ENCODE measurements around the gene HYI.
A peak's percentile ranks its signal among the peaks of the same experiment; 100 is the strongest.
"Not testable (repeated sequence)": the region's sequence is repeated elsewhere in the genome, so short reads cannot be mapped to it uniquely, and the experiment has no call there.

HYI gene

DNA sequence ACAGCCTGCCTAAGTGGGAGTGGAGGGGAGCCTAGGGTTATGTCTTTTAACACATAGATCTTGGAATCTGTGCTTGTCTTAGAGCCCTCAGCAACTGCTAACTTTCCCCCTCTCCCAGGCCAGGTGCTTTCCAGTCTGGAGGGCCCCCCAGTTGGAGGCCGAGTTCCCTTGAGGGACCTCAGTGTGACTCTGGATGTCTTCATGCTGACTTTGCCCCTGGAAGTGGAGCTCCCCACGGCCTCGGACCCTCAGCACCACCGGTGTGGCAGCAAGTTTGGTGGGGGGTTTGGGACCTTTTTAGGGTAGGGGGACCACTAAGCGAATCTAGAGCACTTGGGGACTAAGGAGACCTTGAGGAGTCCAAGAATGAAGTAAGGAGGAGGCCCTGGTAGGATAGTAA is 22.9 kb downstream of the HYI start:
- no peak for DNase-seq (ENCODE audit: low read depth in 2 of 3, low spot score in 2 of 3)

DNA sequence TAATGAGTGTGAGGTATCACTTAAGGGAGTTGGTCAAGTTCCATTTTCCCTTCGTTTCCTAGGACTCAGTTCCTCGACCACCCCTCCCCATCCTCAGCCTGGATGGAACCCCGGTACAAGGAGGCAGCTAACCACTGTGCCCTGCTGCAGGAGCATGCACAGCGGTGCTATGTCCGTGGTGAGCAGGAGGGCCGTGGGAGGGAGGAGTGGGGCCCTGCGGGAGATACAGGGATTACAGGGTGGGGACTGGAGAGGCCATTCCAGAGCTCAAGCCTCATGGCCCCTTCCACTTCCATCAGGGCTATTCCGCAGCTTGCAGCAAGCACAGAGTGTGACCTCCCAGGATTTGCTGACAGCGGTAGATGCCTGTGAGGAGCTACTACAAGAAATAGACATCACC is 25.8 kb downstream of the HYI start:
- DNase-seq (ENCODE audit: low read depth in 2 of 3, low spot score in 2 of 3) = no peak

DNA sequence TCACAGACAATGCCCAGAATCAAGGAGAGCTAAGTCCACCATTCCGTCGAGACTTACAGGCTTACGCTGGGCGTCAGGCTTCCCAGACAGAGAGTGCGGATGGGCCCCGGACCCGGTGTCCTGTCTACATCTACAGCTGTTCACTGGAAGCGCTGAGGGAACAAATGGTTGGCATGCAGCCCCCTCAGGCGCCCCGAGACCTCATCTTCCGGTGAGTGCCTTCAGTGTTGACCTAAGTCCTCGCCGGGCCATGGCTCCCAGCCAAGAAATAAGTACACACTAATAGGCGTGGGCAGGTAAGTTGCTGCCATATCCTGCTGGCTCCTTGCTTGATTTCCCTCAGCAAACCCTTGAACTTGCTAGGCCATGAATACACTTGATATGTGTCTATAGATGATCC is 26.2 kb downstream of the HYI start:
- DNase-seq (ENCODE audit: low read depth in 2 of 3, low spot score in 2 of 3) = no peak

DNA sequence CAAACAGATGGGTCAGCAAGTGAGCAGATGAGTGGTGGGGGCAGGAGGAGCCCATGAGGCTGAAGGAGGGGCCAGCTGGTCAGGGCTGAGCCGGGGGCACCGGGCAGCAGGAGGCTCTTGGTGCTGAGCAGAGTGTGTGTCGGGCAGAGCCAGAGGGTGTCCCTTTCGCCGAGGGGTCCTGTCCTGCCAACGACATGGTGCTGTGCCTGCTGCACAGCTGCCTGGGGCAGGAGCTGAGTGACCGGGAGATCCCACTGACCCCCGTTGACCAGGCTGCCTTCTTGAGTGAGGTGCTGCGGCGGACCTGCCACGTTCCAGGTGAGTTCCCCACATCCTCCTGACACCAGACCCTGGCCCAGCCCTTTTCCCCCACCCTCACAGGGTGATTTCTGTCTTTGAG is 27.5 kb downstream of the HYI start:
- no peak for DNase-seq (ENCODE audit: low read depth in 2 of 3, low spot score in 2 of 3)

DNA sequence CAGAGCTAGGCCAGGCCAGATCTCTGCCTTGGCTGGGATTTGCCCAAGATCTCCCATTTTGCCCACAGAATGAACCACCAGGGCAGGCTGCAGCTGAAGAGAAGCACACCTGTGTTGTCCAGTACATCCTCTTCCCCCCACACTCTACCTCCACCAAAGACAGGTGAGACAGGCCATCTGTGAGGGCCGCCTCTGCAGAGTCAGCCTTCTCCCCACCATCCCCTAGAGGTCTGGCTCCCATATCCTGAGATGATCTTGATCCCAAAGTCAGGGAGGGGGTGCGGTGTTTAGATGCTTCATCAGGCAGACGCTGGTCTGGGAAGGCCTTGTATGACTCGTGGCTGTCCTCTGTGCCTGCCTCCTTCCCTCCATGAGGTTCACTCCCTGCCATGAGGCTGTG is 28.7 kb downstream of the HYI start:
- no peak for DNase-seq (ENCODE audit: low read depth in 2 of 3, low spot score in 2 of 3)

DNA sequence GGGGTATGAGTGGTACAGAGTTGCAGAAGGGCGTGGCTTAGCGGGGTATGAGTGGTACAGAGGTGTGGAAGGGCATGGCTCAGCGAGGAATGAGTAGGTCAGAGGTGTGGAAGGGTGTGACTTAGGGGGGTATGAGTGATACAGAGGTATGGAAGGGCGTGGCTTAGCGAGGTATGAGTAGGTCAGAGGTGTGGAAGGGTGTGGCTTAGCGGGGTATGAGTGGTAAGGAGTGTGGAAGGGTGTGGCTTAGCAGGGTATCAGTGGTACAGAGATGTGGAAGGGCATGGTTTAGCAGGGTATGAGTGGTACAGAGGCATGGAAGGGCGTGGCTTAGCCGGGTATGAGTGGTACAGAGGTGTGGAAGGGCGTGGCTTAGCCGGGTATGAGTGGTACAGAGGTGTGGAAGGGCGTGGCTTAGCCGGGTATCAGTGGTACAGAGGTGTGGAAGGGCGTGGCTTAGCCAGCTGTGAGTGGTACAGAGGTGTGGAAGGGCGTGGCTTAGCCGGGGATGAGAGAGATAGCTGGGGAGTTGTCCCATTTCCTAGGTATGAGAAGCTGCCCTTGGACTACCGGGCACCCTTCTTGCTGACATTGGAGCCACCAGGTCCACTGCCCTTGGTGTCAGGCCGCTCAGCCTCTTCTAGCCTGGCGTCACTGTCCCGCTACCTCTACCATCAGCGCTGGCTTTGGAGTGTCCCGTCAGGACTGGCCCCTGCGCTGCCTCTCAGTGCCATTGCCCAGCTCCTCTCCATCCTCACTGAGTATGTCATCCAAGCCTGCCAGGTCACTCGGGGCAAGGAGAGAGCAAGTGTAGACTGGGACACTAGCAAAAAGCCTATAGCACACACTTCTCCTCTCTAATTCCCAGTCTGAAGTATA is 29.8 kb downstream of the HYI start:
- no peak for DNase-seq (ENCODE audit: low read depth in 2 of 3, low spot score in 2 of 3)

DNA sequence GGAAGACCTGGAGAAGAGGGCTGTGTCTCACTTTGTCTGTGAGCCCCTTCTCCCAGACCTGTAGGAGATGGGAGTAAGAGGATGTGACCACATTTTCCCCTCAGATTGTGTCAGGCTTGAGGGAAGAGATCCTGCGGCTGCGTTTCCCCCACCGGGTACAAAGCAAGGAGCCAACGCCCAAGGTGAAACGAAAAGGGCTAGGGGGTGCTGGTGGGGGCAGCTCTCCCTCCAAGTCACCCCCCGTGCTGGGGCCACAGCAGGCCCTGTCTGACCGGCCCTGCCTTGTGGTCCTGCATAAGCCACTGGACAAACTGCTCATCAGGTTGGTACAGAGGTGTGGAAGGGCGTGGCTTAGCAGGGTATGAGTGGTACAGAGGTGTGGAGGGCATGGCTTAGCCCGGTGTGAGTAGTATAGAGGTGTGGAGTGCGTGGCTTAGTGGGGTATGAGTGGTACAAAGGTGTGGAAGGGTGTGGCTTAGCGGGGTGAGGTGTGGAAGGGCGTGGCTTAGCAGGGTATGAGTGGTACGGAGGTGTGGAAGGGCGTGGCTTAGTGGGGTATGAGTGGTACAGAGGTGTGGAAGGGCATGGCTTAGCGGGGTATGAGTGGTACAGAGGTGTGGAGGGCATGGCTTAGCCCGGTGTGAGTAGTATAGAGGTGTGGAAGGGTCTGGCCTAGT is 30.6 kb downstream of the HYI start:
- no peak for DNase-seq (ENCODE audit: low read depth in 2 of 3, low spot score in 2 of 3)

DNA sequence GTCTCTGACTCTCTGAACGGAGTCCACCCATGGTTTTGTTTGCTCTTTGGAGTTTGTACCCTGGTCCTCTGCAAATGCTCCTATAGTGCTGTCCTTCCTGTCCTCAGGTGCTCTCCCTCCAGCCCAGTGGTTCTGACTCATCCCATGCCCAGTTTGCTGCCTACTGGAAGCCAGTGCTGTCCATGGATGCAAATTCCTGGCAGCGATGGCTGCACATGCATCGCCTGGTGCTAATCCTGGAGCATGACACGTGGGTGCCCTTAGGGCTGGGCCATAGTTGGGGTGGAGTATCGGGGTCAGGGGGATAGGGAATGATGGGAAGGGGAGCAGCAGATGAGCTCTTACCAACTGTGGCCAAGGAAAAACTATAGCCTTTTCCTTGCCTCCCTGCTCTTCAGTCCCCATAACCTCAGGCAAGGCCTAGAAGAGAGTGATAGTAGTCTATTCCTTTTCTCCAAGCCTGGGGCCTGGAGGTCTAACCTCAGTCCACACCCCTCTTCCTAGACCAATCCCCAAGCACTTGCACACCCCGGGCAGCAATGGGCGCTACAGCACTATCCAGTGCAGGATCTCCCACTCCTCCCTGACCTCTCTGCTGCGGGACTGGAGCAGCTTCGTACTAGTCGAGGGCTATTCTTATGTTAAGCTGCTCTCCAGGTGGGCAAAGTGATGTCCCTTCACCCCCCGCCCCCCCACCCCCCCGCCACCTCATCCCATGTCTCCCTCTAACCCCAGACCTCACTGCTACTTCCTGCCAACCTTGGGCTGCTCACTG is 31.6 kb downstream of the HYI start:
- no peak for DNase-seq (ENCODE audit: low read depth in 2 of 3, low spot score in 2 of 3)

DNA sequence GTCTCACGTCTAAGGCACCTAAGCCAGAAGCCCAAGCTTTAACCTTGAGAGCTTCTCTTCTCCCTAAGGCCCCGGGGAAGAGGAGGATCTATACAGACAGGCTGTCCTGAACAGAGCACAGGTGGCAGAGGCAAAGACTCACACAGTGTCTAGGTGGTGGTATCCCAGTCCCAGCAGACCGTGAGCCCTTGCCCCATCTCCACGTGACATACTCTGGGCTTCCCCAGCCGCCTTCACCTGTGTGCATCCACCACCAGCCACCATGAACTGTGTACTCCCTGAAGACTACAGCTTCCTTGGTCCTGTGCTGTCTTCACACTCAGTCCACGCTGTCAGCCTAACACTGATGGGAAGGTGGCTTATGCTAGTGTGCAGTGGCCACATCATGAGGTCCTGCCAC is 32.3 kb downstream of the HYI start:
- DNase-seq (ENCODE audit: low read depth in 2 of 3, low spot score in 2 of 3) = no peak

DNA sequence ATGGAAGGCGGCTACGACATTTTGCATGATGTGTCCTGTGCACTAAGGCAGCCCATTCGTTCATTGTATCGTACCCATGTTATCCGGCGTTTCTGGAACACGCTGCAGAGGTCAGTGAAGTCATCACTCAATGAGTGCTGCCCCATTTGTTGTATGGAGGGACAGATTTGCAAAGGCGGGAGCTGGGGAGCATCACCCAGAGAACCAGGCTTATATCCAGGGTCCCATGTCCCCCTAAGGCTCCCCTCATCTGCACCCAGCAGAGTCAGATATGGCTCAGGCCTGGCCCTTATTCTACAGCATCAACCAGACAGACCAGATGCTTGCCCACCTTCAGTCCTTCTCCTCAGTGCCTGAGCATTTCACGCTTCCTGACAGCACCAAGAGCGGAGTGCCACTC is 32.9 kb downstream of the HYI start:
- no peak for DNase-seq (ENCODE audit: low read depth in 2 of 3, low spot score in 2 of 3)

DNA sequence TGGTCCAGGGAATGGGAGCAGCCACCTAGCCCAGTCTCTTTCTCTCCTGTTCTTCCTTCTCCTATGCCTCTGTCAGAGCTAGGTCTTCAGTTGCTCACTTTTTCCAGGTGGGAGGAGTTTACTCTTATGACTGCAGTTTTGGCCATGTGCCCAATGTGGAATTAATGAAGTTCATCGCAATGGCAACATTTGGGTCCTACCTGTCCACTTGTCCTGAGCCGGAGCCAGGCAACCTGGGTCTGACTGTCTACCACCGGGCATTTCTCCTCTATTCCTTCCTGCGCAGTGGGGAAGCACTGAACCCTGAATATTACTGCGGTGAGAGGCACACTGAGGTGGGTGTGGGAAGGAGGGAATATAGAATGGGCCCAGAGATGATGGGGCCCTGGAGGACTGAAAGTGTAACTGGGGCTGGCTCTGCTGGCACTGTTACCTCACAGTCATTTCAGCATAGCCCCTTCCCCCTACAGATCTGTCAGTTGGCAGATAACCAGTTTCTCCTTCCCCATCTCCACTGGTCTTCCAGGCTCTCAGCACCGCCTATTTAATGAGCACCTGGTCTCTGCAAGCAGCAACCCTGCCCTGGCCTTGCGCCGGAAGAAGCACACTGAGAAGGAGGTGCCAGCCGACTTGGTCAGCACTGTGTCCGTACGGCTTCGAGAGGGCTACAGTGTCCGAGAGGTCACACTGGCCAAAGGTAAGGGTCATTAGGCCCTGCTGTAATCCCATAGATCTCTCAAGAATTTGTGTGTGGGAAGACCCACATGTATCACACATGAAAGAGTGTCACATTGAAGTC is 33.9 kb downstream of the HYI start:
- DNase-seq (ENCODE audit: low read depth in 2 of 3, low spot score in 2 of 3) = no peak

DNA sequence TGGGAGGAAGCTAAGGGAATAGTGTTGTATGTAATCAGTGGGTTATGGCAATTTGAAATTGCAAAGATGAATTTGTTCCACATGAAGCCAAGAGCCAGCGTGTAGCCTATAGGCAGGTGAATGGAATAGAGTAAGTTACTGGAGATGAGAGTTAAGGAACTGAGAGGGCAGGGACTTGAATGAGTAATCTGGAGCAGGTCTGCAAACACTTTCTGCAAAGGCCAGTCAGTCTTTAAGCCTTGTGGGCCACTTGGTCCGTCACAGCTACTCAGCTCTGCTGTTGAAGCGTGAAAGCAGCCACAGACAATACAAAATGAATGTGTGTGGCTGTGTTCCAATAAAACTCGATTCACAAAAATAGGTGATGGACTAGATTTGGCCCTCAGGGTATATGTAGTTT is 34.9 kb downstream of the HYI start:
- DNase-seq (ENCODE audit: low read depth in 2 of 3, low spot score in 2 of 3) = no peak

DNA sequence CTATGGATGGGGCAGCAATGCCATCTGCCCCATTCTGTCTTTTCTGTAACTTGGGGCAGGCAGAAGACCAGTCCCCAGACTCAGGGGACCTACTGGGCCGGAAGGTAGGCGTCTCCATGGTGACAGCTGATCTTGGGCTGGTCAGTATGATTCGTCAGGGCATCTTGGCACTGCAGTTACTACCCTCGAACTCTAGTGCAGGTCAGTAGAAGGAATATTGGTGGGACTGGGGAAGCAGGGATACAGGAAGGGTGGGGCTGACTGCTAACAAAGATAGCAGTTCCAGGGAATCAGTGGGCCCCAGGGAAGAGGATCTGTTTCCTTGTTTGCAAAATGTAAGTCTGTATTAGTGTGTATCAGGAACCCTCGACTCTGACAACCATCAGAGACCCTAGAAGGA is 37.8 kb downstream of the HYI start:
- DNase-seq (ENCODE audit: low read depth in 2 of 3, low spot score in 2 of 3) = no peak

DNA sequence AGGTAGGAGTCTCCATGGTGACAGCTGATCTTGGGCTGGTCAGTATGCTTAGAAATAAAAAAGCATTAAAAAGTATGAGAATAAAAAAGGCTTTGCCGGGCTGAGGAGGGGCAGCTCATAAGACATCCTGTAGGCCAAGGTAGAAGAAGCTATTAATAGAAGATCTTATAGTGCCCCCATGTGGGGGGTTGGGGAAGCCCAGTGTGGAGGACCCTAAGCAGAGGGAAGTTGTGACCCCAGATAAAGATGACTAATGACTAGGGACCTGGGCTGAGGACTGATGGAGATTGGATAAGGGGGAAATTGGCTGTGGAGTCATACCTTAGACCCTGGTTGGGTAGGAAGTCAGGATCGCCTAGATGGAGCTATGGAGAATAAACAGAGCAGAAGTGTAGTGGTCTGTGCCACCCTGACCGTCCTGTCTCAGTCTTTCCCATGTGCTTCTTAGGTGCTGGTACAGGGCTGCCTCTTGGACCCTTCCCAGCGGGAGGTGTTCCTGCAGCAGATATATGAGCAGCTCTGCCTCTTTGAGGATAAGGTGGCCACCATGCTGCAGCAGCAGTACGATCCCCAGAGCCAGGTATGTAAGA is 39.0 kb downstream of the HYI start:
- DNase-seq (ENCODE audit: low read depth in 2 of 3, low spot score in 2 of 3) = peak in 2 of 3 experiments; percentile 15 to 26

DNA sequence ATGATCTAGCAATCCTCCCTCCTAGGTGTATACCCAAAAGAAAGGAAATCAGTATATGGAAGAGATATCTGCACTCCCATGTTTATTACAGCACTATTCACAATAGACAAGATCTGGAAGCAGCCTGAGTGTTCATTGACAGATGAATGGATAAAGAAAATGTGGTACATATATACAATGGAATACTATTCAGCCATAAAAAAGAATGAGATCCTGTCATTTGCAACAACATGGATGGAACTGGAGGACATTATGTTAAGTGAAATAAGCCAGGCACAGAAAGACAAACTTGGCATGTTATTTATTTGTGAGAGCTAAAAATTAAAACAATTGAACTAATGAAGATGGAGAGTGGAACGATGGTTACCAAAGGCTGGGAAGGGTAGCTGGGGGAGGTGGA is 40.3 kb downstream of the HYI start:
- not testable (repeated sequence) for DNase-seq (ENCODE audit: low read depth in 2 of 3, low spot score in 2 of 3)

DNA sequence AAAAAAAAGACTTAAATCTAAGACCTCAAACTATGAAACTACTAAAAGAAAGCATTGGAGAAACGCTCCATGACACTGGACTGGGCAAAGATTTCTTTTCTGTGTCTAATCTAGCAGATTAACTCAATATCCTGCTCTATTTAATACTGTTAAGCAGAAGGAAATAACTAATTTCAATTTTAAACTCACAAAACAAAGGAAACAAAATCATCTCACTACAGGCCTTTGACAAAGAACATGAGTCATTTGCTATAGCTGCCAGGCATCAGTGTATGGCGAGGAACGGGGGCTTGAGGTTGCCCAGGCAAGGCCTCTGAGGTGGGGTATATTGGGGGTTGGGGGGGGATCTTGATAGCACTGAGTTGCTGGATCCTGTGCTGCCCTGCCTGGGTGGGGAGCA is 43.2 kb downstream of the HYI start:
- no peak for DNase-seq (ENCODE audit: low read depth in 2 of 3, low spot score in 2 of 3)

DNA sequence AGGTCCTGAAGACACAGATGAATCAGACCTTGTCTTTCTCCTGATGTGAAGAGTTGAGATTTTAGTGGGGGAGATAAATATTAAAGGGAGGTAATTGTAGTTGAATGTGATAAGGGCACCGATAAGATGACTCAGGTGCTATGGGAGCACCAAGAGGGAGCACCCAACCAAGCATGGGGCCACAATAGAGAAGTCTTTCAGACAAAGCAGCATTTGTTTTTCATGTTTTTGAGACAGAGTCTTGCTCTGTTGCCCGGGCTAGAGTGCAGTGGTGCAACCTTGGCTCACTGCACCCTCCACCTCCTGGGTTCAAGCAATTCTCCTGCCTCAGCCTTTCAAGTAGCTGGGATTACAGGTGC is 47.9 kb downstream of the HYI start:
- DNase-seq (ENCODE audit: low read depth in 2 of 3, low spot score in 2 of 3) = no peak

DNA sequence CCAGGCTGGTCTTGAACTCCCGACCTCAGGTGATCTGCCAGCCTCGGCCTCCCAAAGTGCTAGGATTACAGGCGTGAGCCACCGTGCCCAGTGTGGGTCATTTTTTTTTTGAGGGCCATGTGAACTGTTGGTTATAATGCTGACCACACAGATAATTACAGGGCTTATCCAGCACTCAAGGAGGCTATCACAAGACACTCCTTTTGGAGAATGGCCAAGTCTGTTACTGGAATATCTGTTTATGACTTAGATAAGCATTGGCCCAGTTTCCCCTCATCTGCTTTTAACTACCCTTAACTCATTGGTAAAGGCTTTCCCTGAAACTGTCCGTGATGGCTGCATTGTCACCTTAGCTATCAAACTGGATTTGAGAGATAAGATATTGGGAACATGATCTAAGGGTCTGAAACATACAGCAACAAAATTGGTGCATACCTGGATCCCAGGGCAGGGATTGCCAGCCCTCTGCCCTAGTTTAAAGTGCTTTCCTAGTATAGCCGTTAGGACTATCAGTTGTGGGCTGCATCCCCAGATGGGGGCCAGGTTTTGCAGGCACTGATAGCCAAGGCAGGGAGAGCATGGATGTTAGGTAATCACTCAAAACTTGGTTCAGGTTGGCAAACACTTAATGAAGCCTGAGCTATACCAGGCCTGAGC is 48.4 kb downstream of the HYI start:
- DNase-seq (ENCODE audit: low read depth in 2 of 3, low spot score in 2 of 3) = no peak

DNA sequence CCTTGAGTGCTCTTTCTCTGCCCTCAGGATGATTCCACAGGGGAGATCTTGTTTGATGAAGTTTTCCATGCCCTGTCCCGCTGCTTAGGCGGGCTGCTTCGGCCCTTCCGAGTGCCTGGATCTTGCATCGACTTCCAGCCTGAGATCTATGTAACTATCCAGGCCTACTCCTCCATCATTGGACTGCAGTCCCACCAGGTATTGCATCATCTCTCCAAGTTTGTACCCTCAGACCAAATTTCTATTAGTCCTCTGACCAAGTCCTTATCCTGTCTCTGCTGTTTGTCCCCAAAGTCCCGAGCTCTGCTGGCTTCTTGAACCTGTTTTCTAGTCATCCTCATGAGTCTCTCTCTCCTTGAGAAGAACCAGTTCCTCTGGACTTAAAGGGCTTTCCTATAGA is 49.4 kb downstream of the HYI start:
- no peak for DNase-seq (ENCODE audit: low read depth in 2 of 3, low spot score in 2 of 3)

DNA sequence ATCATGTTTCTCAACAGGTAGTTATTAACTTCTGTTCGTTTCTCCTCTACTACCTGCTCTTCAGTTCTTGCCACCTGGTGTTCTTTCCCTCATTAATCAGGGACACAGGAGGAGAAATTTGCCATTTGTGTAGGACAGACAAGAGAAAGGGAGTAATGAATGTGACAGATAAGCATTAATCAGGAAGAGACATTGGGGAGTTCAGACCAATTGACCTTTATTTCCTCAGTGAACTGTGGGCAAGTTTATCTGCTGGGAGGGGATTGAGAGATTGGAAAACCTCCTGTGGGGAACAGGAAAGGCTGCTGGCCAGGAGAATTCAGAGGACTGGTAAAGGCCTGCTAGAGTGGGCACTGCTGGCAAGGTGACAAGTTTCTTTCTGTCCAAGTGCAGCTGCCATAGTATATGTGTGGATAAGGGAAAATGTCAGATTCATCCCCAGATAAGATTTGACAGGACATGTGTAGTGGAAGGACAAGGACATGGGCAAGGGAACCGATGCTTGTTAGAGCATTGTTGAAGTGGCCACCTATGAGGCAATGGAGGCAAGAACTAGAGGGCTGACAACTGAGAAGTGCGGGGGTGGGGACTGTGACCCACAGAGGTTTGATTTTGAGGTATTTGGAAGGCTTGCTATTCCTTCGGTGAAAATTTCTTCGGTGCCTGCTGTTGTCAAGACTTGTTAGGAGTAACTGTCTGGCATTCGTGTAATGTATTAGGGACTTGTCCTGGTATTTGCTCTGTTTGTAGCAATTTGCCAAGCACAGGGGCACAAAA is 51.5 kb downstream of the HYI start:
- DNase-seq (ENCODE audit: low read depth in 2 of 3, low spot score in 2 of 3) = no peak
